Stimulated activated CD8-positive, alpha-beta memory T cell treated with anti-CD3 and anti-CD28 coated beads, Interleukin-15, amount 100 ng/mL, for 24 hours (primary cell): ENCODE measurements around the gene TMEM98.
"Not testable (repeated sequence)": the region's sequence is repeated elsewhere in the genome, so short reads cannot be mapped to it uniquely, and the experiment has no call there.

Source experiments
- DNase-seq: peaks from one replicate; pipeline ENCODE4 v3.0.0-alpha.2; 2020; ENCODE audit warnings: low read depth

The TMEM98 gene

GRCh38 chr17:32927724-32928585 lies at the start of gene TMEM98:
Gene TMEM98, plus strand, starts transcription at chr17:32928153. Its CDS starts 3,376 bp downstream, at chr17:32931529.
- no peak for DNase-seq

- no peak for DNase-seq
Measured at GRCh38 chr17:32878211-32878610, 49.7 kb upstream of the TMEM98 start.

GRCh38 chr17:32879134-32879533 lies 48.8 kb upstream of the TMEM98 start:
- no peak for DNase-seq

- no peak for DNase-seq
Measured at GRCh38 chr17:32880671-32881453, 47.1 kb upstream of the TMEM98 start.

GRCh38 chr17:32882029-32882428 lies 45.9 kb upstream of the TMEM98 start:
- DNase-seq: no peak

GRCh38 chr17:32882734-32883133 lies 45.2 kb upstream of the TMEM98 start:
- DNase-seq: no peak

- not testable (repeated sequence) for DNase-seq
Measured at GRCh38 chr17:32886951-32887350, 41.0 kb upstream of the TMEM98 start.

GRCh38 chr17:32887410-32887809 lies 40.5 kb upstream of the TMEM98 start:
- not testable (repeated sequence) for DNase-seq

GRCh38 chr17:32894245-32894644 lies 33.7 kb upstream of the TMEM98 start:
- no peak for DNase-seq

GRCh38 chr17:32896647-32897258 lies 31.2 kb upstream of the TMEM98 start:
- DNase-seq: no peak

GRCh38 chr17:32899236-32900013 lies 28.5 kb upstream of the TMEM98 start:
- DNase-seq: no peak

- no peak for DNase-seq
Measured at GRCh38 chr17:32901743-32902142, 26.2 kb upstream of the TMEM98 start.

GRCh38 chr17:32903774-32904673 lies 23.9 kb upstream of the TMEM98 start:
- no peak for DNase-seq

GRCh38 chr17:32904891-32905290 lies 23.1 kb upstream of the TMEM98 start:
- no peak for DNase-seq

- no peak for DNase-seq
Measured at GRCh38 chr17:32907583-32907982, 20.4 kb upstream of the TMEM98 start.

GRCh38 chr17:32909787-32910369 lies 18.1 kb upstream of the TMEM98 start:
- DNase-seq: no peak

GRCh38 chr17:32910769-32911168 lies 17.2 kb upstream of the TMEM98 start:
- DNase-seq: no peak

- no peak for DNase-seq
Measured at GRCh38 chr17:32912218-32912897, 15.6 kb upstream of the TMEM98 start.

GRCh38 chr17:32913593-32913992 lies 14.4 kb upstream of the TMEM98 start:
- no peak for DNase-seq

- no peak for DNase-seq
Measured at GRCh38 chr17:32914181-32914580, 13.8 kb upstream of the TMEM98 start.
